ENCODE results near the gene PRKCH. TPM values are rescaled to one million over a fixed set of nuclear protein-coding genes. Genes with fewer than 3 reads are reported as not detected.

Gene PRKCH
- polyA plus RNA-seq, 3 donors = 3.6 to 6.2 (median 5.4) TPM

DNA sequence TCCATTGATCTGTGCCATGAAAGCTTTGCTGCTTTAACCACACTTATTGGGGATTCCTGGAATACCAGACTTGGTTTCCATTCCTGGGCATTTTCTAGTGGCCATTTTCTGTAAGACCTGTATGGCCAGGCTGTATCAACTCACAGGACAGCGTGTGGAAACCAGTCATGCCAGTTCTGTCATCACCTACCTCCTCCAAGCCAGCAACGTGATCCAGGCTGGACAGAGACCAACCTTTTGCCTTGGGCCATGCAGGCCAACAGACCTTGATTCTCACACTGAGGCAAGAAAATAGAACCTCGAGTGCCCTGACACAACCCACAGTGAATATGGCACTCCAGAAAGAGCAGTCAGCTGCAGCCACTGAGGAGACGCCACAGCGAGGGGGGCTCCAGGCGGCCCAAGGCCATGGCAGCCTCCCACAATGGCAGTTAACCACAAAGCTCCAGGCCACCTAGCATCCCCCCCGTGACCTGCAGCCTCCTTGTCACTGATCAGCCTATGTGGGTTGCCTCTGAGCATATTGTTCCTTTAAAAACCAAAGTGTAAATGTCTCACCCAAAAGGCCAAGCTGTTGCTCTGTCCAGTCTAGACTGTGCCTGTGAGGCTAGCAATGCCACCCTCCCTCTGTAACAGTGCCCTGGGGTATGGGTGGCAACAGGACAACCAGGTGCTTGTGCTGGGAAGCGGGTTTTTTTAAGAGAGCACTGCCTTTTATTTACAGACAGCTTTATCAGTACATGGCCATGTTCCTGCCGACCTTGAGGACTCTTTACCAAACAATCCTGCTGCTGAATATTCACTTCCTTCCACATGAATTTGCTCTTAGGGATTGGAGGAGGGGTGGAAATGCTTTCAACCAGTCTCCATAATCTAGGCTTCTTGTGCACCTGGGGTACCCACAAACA is 205.3 kb downstream of the PRKCH start:
- H3K4me2 ChIP-seq (replicated peaks; ENCODE audit: extremely low read depth, low read length, poor library complexity, severe bottlenecking) = no peak overlapping the region
- no peak for DNase-seq
- H3K4me1 Mint-ChIP-seq = peaks cover 40% of the 10 kb centered on the region

More for the DNA sequence above, 205.3 kb downstream of the PRKCH start:
- Histone ChIP-seq H3K27ac (ENCODE audit: low read depth in 1 of 2, low read length in 2 of 2) (no peak overlapping the region), H4K20me1 (ENCODE audit: insufficient read depth, low read length) (no peaks in the 10 kb centered on the region), H3K4me3 (replicated peaks in 1 of 3; ENCODE audit: low read depth in 2 of 3, low read length in 3 of 3) (no peak overlapping the region), H3K27me3 (ENCODE audit: control insufficient read depth in 2 of 2, insufficient read depth in 2 of 2, low read length in 2 of 2) (no peaks in the 10 kb centered on the region), H3K36me3 (replicated peaks in 1 of 2; ENCODE audit: control insufficient read depth in 1 of 2, insufficient read depth in 2 of 2, low read length in 2 of 2) (peaks cover 0 to 8% of the 10 kb centered on the region in 2 donors), H2AFZ (ENCODE audit: insufficient read depth, low read depth, low read length, poor library complexity, severe bottlenecking) (no peak overlapping the region), H3K9me3 (replicated peaks in 1 of 2; ENCODE audit: control insufficient read depth in 1 of 2, insufficient read depth in 1 of 2, low read length in 2 of 2) (no peaks in the 10 kb centered on the region), H3K9ac (ENCODE audit: insufficient read depth, low read length, poor library complexity, severe bottlenecking) (no peak overlapping the region), H3K79me2 (ENCODE audit: insufficient read depth, low read length) (no peaks in the 10 kb centered on the region), H3K4me1 (ENCODE audit: control insufficient read depth in 1 of 2, insufficient read depth in 2 of 2, low read length in 2 of 2) (peaks cover 12 to 15% of the 10 kb centered on the region in 2 donors)
- peaks cover 0 to 3% (median 0%) of the 10 kb centered on the region in 7 donors for H3K9me3 Mint-ChIP-seq
- H3K27me3 Mint-ChIP-seq (ENCODE audit: low read depth in 3 of 3) = no peaks in the 10 kb centered on the region
- H3K36me3 Mint-ChIP-seq = peaks cover 35 to 40% of the 10 kb centered on the region in 2 donors
- H3K4me3 Mint-ChIP-seq = no peak overlapping the region
- intact Hi-C loops (cut with micrococcal nuclease) = loop anchor here (5.0 kb wide), 2 partner anchors 34 to 49 kb away; no protein-coding TSS in a partner anchor
- 88% methylated on average over 6 of the region's 9 CpGs for WGBS (ENCODE audit: insufficient coverage)
- peak overlapping the region; percentile 10 to 89 (median 75) for H3K27ac Mint-ChIP-seq
- TF ChIP-seq, protein P1, sequence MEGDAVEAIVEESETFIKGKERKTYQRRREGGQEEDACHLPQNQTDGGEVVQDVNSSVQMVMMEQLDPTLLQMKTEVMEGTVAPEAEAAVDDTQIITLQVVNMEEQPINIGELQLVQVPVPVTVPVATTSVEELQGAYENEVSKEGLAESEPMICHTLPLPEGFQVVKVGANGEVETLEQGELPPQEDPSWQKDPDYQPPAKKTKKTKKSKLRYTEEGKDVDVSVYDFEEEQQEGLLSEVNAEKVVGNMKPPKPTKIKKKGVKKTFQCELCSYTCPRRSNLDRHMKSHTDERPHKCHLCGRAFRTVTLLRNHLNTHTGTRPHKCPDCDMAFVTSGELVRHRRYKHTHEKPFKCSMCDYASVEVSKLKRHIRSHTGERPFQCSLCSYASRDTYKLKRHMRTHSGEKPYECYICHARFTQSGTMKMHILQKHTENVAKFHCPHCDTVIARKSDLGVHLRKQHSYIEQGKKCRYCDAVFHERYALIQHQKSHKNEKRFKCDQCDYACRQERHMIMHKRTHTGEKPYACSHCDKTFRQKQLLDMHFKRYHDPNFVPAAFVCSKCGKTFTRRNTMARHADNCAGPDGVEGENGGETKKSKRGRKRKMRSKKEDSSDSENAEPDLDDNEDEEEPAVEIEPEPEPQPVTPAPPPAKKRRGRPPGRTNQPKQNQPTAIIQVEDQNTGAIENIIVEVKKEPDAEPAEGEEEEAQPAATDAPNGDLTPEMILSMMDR (IDR thresholded peaks at IDR 0.05) = no peak

Measured in CD14-positive monocyte (primary cell).